ENCODE measurements around the gene PUM2. TPM values are rescaled to one million over a fixed set of nuclear protein-coding genes. Genes with fewer than 3 reads are reported as not detected.

Gene PUM2
- total and polyA plus RNA-seq, 2 of the 8 experiments (the other 6 are each of a cell fraction or from before 2014, with no cell fraction given): 46.6 to 114 TPM

- no peak for TF ChIP-seq CHD7 (IDR thresholded peaks at IDR 0.05; ENCODE audit: insufficient replicate concordance, low read length)
- no peak for TF ChIP-seq E2F6 (IDR thresholded peaks at IDR 0.05)
Observed at GRCh38 chr2:20264629-20265028, 86.0 kb downstream of the PUM2 start (continued).

All from H1 (cell line).